ENCODE measurements around the gene PAQR6.

The PAQR6 gene

DNA sequence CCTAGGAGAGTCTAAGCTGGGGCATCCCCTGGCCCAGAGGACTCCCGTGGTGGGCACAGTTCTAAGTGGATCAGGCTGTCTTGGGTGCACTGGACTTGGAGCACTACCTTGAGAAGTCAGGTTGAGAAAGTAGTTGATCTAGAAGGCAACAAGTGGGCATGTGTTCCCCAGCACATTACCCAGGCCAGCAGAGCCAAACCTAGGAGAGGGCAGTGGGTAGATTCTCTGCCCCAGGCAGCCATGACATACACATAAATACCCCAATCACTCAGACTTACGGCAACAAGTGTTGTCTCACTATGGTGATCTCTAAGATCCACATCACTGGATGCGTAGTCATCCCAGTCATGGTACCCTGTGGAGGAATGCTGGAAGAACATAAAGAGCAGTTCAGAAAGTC lies 36.6 kb downstream of the PAQR6 start:
- WGBS (ENCODE audit: insufficient coverage) = 100% methylated on average over 2 of the region's 3 CpGs
- H3K4me3 ChIP-seq (ENCODE audit: control insufficient read depth in 1 of 7, extremely low read depth in 1 of 7, insufficient read depth in 4 of 7, low read depth in 2 of 7, low read length in 6 of 7) = no peak overlapping the region
- no peaks in the 10 kb centered on the region for H3K9me3 ChIP-seq (ENCODE audit: control extremely low read depth in 1 of 5, control insufficient read depth in 4 of 5, insufficient read depth in 2 of 5, low read depth in 1 of 5, low read length in 4 of 5)
- H3K4me1 ChIP-seq (ENCODE audit: control extremely low read depth in 1 of 4, control insufficient read depth in 4 of 4, insufficient read depth in 4 of 4, low read length in 3 of 4) = peaks cover 4 to 29% (median 18%) of the 10 kb centered on the region in 4 experiments
- POLR2A ChIA-PET = interaction anchor here (2.2 kb wide), 1 partner anchor 14 kb away, joined by 6 read pairs; no protein-coding TSS in a partner anchor
- no peak for DNase-seq
- peaks cover 14 to 58% (median 30%) of the 10 kb centered on the region in 4 experiments for H3K36me3 ChIP-seq (ENCODE audit: control insufficient read depth in 4 of 4, insufficient read depth in 4 of 4, low read length in 3 of 4)
- H3K27ac ChIP-seq (ENCODE audit: insufficient read depth in 1 of 2, low read depth in 1 of 2, low read length in 2 of 2, poor library complexity in 1 of 2, severe bottlenecking in 2 of 2) = no peak overlapping the region
- no peaks in the 10 kb centered on the region for H3K27me3 ChIP-seq (replicated peaks in 2 of 5; ENCODE audit: control insufficient read depth in 4 of 5, insufficient read depth in 5 of 5, low read length in 4 of 5)
- CTCF ChIA-PET = interaction anchor here (1.3 to 1.6 kb wide), 3 partner anchors 13 to 63 kb away, joined by 3 to 6 read pairs (median 5); no protein-coding TSS in a partner anchor

- ChIA-PET POLR2A (no interaction called here), CTCF (interaction anchor here (0.8 kb wide), 1 partner anchor 10 kb away, joined by 3 read pairs; the partner anchor contains the start of gene SLC25A44)
These were observed 43.2 kb downstream of the PAQR6 start for GRCh38 chr1:156204686-156205085.

GRCh38 chr1:156203331-156203730 lies 44.5 kb downstream of the PAQR6 start:
- no peak overlapping the region for H3K27ac ChIP-seq (ENCODE audit: insufficient read depth in 1 of 2, low read depth in 1 of 2, low read length in 2 of 2, poor library complexity in 1 of 2, severe bottlenecking in 2 of 2)
- peaks cover 19 to 58% (median 41%) of the 10 kb centered on the region in 4 experiments for H3K36me3 ChIP-seq (ENCODE audit: control insufficient read depth in 4 of 4, insufficient read depth in 4 of 4, low read length in 3 of 4)
- H3K4me1 ChIP-seq (ENCODE audit: control extremely low read depth in 1 of 4, control insufficient read depth in 4 of 4, insufficient read depth in 4 of 4, low read length in 3 of 4) = peaks cover 0 to 3% (median 0%) of the 10 kb centered on the region in 4 experiments
- no peaks in the 10 kb centered on the region for H3K27me3 ChIP-seq (replicated peaks in 2 of 5; ENCODE audit: control insufficient read depth in 4 of 5, insufficient read depth in 5 of 5, low read length in 4 of 5)
- no peak overlapping the region for H3K4me3 ChIP-seq (ENCODE audit: control insufficient read depth in 1 of 7, extremely low read depth in 1 of 7, insufficient read depth in 4 of 7, low read depth in 2 of 7, low read length in 6 of 7)
- CTCF ChIA-PET = interaction anchor here (1.1 kb wide), 1 partner anchor 10 kb away, joined by 3 read pairs; the partner anchor contains the start of gene PMF1
- POLR2A ChIA-PET = no interaction called here
- no peak for DNase-seq
- H3K9me3 ChIP-seq (ENCODE audit: control extremely low read depth in 1 of 5, control insufficient read depth in 4 of 5, insufficient read depth in 2 of 5, low read depth in 1 of 5, low read length in 4 of 5) = no peaks in the 10 kb centered on the region

More at GRCh38 chr1:156204686-156205085, 43.2 kb downstream of the PAQR6 start:
- H3K36me3 ChIP-seq (ENCODE audit: control insufficient read depth in 4 of 4, insufficient read depth in 4 of 4, low read length in 3 of 4) = peaks cover 19 to 58% (median 40%) of the 10 kb centered on the region in 4 experiments
- no peak for DNase-seq
- no peaks in the 10 kb centered on the region for H3K9me3 ChIP-seq (ENCODE audit: control extremely low read depth in 1 of 5, control insufficient read depth in 4 of 5, insufficient read depth in 2 of 5, low read depth in 1 of 5, low read length in 4 of 5)
- H3K4me1 ChIP-seq (ENCODE audit: control extremely low read depth in 1 of 4, control insufficient read depth in 4 of 4, insufficient read depth in 4 of 4, low read length in 3 of 4) = peaks cover 0 to 3% (median 0%) of the 10 kb centered on the region in 4 experiments
- no peak overlapping the region for H3K27ac ChIP-seq (ENCODE audit: insufficient read depth in 1 of 2, low read depth in 1 of 2, low read length in 2 of 2, poor library complexity in 1 of 2, severe bottlenecking in 2 of 2)
- no peaks in the 10 kb centered on the region for H3K27me3 ChIP-seq (replicated peaks in 2 of 5; ENCODE audit: control insufficient read depth in 4 of 5, insufficient read depth in 5 of 5, low read length in 4 of 5)
- 100% methylated on average over 2 of the region's 3 CpGs for WGBS (ENCODE audit: insufficient coverage)
- no peak overlapping the region for H3K4me3 ChIP-seq (ENCODE audit: control insufficient read depth in 1 of 7, extremely low read depth in 1 of 7, insufficient read depth in 4 of 7, low read depth in 2 of 7, low read length in 6 of 7)

GRCh38 chr1:156200044-156200443 lies 47.8 kb downstream of the PAQR6 start:
- Histone ChIP-seq H3K27me3 (replicated peaks in 2 of 5; ENCODE audit: control insufficient read depth in 4 of 5, insufficient read depth in 5 of 5, low read length in 4 of 5) (no peaks in the 10 kb centered on the region), H3K9me3 (ENCODE audit: control extremely low read depth in 1 of 5, control insufficient read depth in 4 of 5, insufficient read depth in 2 of 5, low read depth in 1 of 5, low read length in 4 of 5) (no peaks in the 10 kb centered on the region), H3K27ac (ENCODE audit: insufficient read depth in 1 of 2, low read depth in 1 of 2, low read length in 2 of 2, poor library complexity in 1 of 2, severe bottlenecking in 2 of 2) (no peak overlapping the region), H3K36me3 (ENCODE audit: control insufficient read depth in 4 of 4, insufficient read depth in 4 of 4, low read length in 3 of 4) (peaks cover 14 to 59% (median 33%) of the 10 kb centered on the region in 4 experiments), H3K4me3 (ENCODE audit: control insufficient read depth in 1 of 7, extremely low read depth in 1 of 7, insufficient read depth in 4 of 7, low read depth in 2 of 7, low read length in 6 of 7) (no peak overlapping the region), H3K4me1 (ENCODE audit: control extremely low read depth in 1 of 4, control insufficient read depth in 4 of 4, insufficient read depth in 4 of 4, low read length in 3 of 4) (peaks cover 0 to 3% (median 0%) of the 10 kb centered on the region in 4 experiments)
- no peak for DNase-seq
- ChIA-PET CTCF (interaction anchor here (0.6 to 1.9 kb wide), 5 partner anchors 10 to 74 kb away, joined by 3 to 5 read pairs (median 4); no protein-coding TSS in a partner anchor), POLR2A (interaction anchor here (0.6 to 0.9 kb wide), 2 partner anchors 12 to 18 kb away, joined by 5 to 7 read pairs; partner anchors contain the start of gene PMF1)
- WGBS (ENCODE audit: insufficient coverage) = 92% methylated on average over 8 of the region's 8 CpGs

DNA sequence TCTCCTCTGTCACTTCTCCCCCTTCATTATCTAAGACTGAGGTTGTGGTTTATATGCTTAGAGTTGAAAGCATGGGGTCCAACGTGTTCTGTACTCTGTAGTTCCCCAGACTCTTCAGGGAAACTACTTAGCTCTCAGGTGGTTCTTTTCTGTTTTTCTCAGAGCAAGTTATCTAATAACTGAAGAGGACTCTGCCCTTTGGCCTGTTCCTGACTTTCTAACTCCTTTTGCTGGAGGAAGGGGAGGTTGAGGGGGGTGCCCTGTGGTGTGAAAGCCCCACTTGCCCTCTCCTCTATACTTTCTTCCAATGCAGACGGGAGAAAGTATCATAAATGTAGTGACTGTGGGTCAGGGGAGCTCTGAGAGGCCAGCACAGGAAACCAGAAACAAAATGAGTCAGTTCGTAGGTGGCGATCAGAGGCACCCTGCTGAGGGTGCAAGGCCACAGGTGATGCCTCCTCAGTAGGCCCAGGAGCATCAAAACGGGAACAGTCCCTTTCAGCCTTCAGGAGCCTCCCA lies 49.0 kb downstream of the PAQR6 start:
- 91% methylated on average over 3 of the region's 5 CpGs for WGBS (ENCODE audit: insufficient coverage)
- DNase-seq = no peak
- Histone ChIP-seq H3K4me1 (ENCODE audit: control extremely low read depth in 1 of 4, control insufficient read depth in 4 of 4, insufficient read depth in 4 of 4, low read length in 3 of 4) (peaks cover 2 to 13% (median 8%) of the 10 kb centered on the region in 4 experiments), H3K9me3 (ENCODE audit: control extremely low read depth in 1 of 5, control insufficient read depth in 4 of 5, insufficient read depth in 2 of 5, low read depth in 1 of 5, low read length in 4 of 5) (no peaks in the 10 kb centered on the region), H3K36me3 (ENCODE audit: control insufficient read depth in 4 of 4, insufficient read depth in 4 of 4, low read length in 3 of 4) (peaks cover 7 to 59% (median 31%) of the 10 kb centered on the region in 4 experiments), H3K27ac (ENCODE audit: insufficient read depth in 1 of 2, low read depth in 1 of 2, low read length in 2 of 2, poor library complexity in 1 of 2, severe bottlenecking in 2 of 2) (no peak overlapping the region), H3K27me3 (replicated peaks in 2 of 5; ENCODE audit: control insufficient read depth in 4 of 5, insufficient read depth in 5 of 5, low read length in 4 of 5) (no peaks in the 10 kb centered on the region), H3K4me3 (ENCODE audit: control insufficient read depth in 1 of 7, extremely low read depth in 1 of 7, insufficient read depth in 4 of 7, low read depth in 2 of 7, low read length in 6 of 7) (no peak overlapping the region)
- ChIA-PET POLR2A (interaction anchor here (0.6 kb wide), 1 partner anchor 124 kb away, joined by 3 read pairs; no protein-coding TSS in a partner anchor), CTCF (interaction anchor here (1.0 to 1.9 kb wide), 7 partner anchors 12 to 102 kb away, joined by 3 to 6 read pairs (median 4); partner anchors contain the start of gene PMF1)

- 100% methylated on average over 2 of the region's 2 CpGs for WGBS (ENCODE audit: insufficient coverage)
- Histone ChIP-seq H3K27ac (ENCODE audit: insufficient read depth in 1 of 2, low read depth in 1 of 2, low read length in 2 of 2, poor library complexity in 1 of 2, severe bottlenecking in 2 of 2) (no peak overlapping the region), H3K9me3 (ENCODE audit: control extremely low read depth in 1 of 5, control insufficient read depth in 4 of 5, insufficient read depth in 2 of 5, low read depth in 1 of 5, low read length in 4 of 5) (no peaks in the 10 kb centered on the region), H3K4me1 (ENCODE audit: control extremely low read depth in 1 of 4, control insufficient read depth in 4 of 4, insufficient read depth in 4 of 4, low read length in 3 of 4) (peaks cover 2 to 25% (median 15%) of the 10 kb centered on the region in 4 experiments), H3K36me3 (ENCODE audit: control insufficient read depth in 4 of 4, insufficient read depth in 4 of 4, low read length in 3 of 4) (peaks cover 7 to 46% (median 22%) of the 10 kb centered on the region in 4 experiments), H3K27me3 (replicated peaks in 2 of 5; ENCODE audit: control insufficient read depth in 4 of 5, insufficient read depth in 5 of 5, low read length in 4 of 5) (no peaks in the 10 kb centered on the region), H3K4me3 (ENCODE audit: control insufficient read depth in 1 of 7, extremely low read depth in 1 of 7, insufficient read depth in 4 of 7, low read depth in 2 of 7, low read length in 6 of 7) (no peak overlapping the region)
- POLR2A ChIA-PET = no interaction called here
- DNase-seq = no peak
- CTCF ChIA-PET = interaction anchor here (0.7 to 1.6 kb wide), 3 partner anchors 22 to 123 kb away, joined by 3 to 5 read pairs (median 4); no protein-coding TSS in a partner anchor
These were observed 51.4 kb downstream of the PAQR6 start for GRCh38 chr1:156196445-156196844.

DNA sequence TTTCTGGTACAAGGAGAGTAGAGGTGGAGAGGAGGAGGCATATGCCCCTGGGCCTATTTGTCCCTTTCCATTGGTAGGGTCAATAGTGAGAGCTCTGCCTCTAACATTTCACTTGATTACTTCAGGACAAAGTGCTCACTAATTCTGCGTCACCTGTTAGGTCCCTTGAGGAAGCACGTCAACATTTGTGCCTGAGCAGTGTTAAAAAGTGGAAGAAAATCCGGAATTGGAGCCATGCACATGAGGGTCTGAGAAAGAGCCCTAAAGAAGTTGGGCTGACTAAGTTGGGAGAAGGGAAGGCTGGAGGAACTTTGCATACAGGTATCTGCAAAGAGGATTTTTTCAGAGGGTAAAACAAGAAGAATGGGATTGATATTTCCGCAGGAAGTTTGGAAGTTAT lies 52.0 kb downstream of the PAQR6 start:
- peaks cover 2 to 22% (median 15%) of the 10 kb centered on the region in 4 experiments for H3K4me1 ChIP-seq (ENCODE audit: control extremely low read depth in 1 of 4, control insufficient read depth in 4 of 4, insufficient read depth in 4 of 4, low read length in 3 of 4)
- H3K27ac ChIP-seq (ENCODE audit: insufficient read depth in 1 of 2, low read depth in 1 of 2, low read length in 2 of 2, poor library complexity in 1 of 2, severe bottlenecking in 2 of 2) = no peak overlapping the region
- DNase-seq = peak in 2 of 3 donors; percentile 6 to 11
- no peaks in the 10 kb centered on the region for H3K27me3 ChIP-seq (replicated peaks in 2 of 5; ENCODE audit: control insufficient read depth in 4 of 5, insufficient read depth in 5 of 5, low read length in 4 of 5)
- 86% methylated on average over 4 of the region's 4 CpGs for WGBS (ENCODE audit: insufficient coverage)
- ChIA-PET CTCF (interaction anchor here (1.3 kb wide), 1 partner anchor 22 kb away, joined by 3 read pairs; no protein-coding TSS in a partner anchor), POLR2A (no interaction called here)
- peaks cover 7 to 42% (median 21%) of the 10 kb centered on the region in 4 experiments for H3K36me3 ChIP-seq (ENCODE audit: control insufficient read depth in 4 of 4, insufficient read depth in 4 of 4, low read length in 3 of 4)
- no peaks in the 10 kb centered on the region for H3K9me3 ChIP-seq (ENCODE audit: control extremely low read depth in 1 of 5, control insufficient read depth in 4 of 5, insufficient read depth in 2 of 5, low read depth in 1 of 5, low read length in 4 of 5)
- no peak overlapping the region for H3K4me3 ChIP-seq (ENCODE audit: control insufficient read depth in 1 of 7, extremely low read depth in 1 of 7, insufficient read depth in 4 of 7, low read depth in 2 of 7, low read length in 6 of 7)
